Neural progenitor cell (in vitro differentiated cells): ENCODE measurements around the gene ASB2.

Experiments used
- CTCF ChIP-seq: fragments of 200-600 bp; sonication (generic); IDR thresholded peaks from 2 replicates; pipeline ENCODE4 v1.5.1; 2017; ENCODE audit warnings: antibody characterized with exemption, mild to moderate bottlenecking
- EZH2 ChIP-seq: fragments of 200-600 bp; sonication (generic); IDR thresholded peaks from 2 replicates; pipeline ENCODE4 v1.6.1; 2017; ENCODE audit warnings: antibody characterized with exemption, mild to moderate bottlenecking, moderate library complexity
- EZH2phosphoT487 ChIP-seq: fragments of 200-600 bp; sonication (generic); IDR thresholded peaks from 2 replicates; pipeline ENCODE4 v1.6.1; 2017; ENCODE audit warnings: antibody characterized with exemption

GRCh38 chr14:93969082-93969828 lies 7.1 kb downstream of the ASB2 start:
- TF ChIP-seq CTCF: no peak
- TF ChIP-seq EZH2: no peak
- no peak for TF ChIP-seq EZH2phosphoT487
